GM23338 (cell line): ENCODE data around the gene APBB1. TPM values are rescaled to one million over a fixed set of nuclear protein-coding genes. Genes with fewer than 3 reads are reported as not detected.

Source experiments
- ATAC-seq: fragments of 200-7000 bp; cut with Tn5 transposase; 3 replicates; pipeline ENCODE4 v1.9.1; 2020
- DNase-seq: peaks from one replicate; pipeline ENCODE4 v3.0.0-alpha.2; 2015; ENCODE audit warnings: low spot score
- H2AFZ ChIP-seq: fragments of 200-600 bp; sonication (generic); 2 replicates; pipeline ENCODE4 v1.8.0; 2016; ENCODE audit warnings: antibody characterized with exemption, mild to moderate bottlenecking, moderate library complexity
- H3F3A ChIP-seq: fragments of 200-600 bp; sonication (generic); replicated peaks from 2 replicates; pipeline ENCODE4 v1.8.0; 2017; ENCODE audit warnings: antibody characterized with exemption, mixed run types, low read depth
- H3K27ac ChIP-seq: fragments of 200-600 bp; sonication (generic); 2 replicates; pipeline ENCODE4 v1.6.1; 2016; ENCODE audit warnings: low read depth
- H3K27me3 ChIP-seq: fragments of 200-600 bp; sonication (generic); 2 replicates; pipeline ENCODE4 v1.8.0; 2016; ENCODE audit warnings: mild to moderate bottlenecking, mixed run types, moderate library complexity; ENCODE audit not compliant: insufficient read depth
- H3K36me3 ChIP-seq: fragments of 200-600 bp; sonication (generic); 2 replicates; pipeline ENCODE4 v1.8.0; 2016; ENCODE audit warnings: mild to moderate bottlenecking; ENCODE audit not compliant: insufficient read depth
- H3K4me1 ChIP-seq: fragments of 200-600 bp; sonication (generic); 2 replicates; pipeline ENCODE4 v1.8.0; 2016; ENCODE audit warnings: mild to moderate bottlenecking, moderate library complexity; ENCODE audit not compliant: insufficient read depth
- H3K4me2 ChIP-seq: fragments of 200-600 bp; sonication (generic); 2 replicates; pipeline ENCODE4 v1.7.1; 2017; ENCODE audit warnings: mixed run types
- H3K4me3 ChIP-seq: fragments of 200-600 bp; sonication (generic); 2 replicates; pipeline ENCODE4 v1.6.1; 2016; ENCODE audit warnings: mixed run types
- H3K79me2 ChIP-seq: fragments of 200-600 bp; sonication (generic); replicated peaks from 2 replicates; pipeline ENCODE4 v1.8.0; 2017; ENCODE audit warnings: mild to moderate bottlenecking; ENCODE audit not compliant: insufficient read depth
- H3K9me2 ChIP-seq: fragments of 200-600 bp; sonication (generic); 2 replicates; pipeline ENCODE4 v1.8.0; 2017; ENCODE audit not compliant: insufficient read depth
- H4K20me1 ChIP-seq: fragments of 200-600 bp; sonication (generic); replicated peaks from 2 replicates; pipeline ENCODE4 v1.8.0; 2017; ENCODE audit warnings: mild to moderate bottlenecking; ENCODE audit not compliant: insufficient read depth
- H3K27ac Mint-ChIP-seq: 2 replicates; pipeline ENCODE4 v1.8.0; 2020; ENCODE audit warnings: inconsistent platforms, mild to moderate bottlenecking, moderate library complexity, mixed read lengths
- H3K27me3 Mint-ChIP-seq: 3 replicates; pipeline ENCODE4 v1.8.0; 2022; ENCODE audit warnings: low read depth, mild to moderate bottlenecking, moderate library complexity, mixed read lengths, inconsistent platforms; ENCODE audit not compliant: insufficient read depth, poor library complexity
- H3K36me3 Mint-ChIP-seq: 3 replicates; pipeline ENCODE4 v1.8.0; 2021; ENCODE audit warnings: low read depth, mild to moderate bottlenecking, inconsistent platforms, moderate library complexity, mixed read lengths
- H3K4me1 Mint-ChIP-seq: 3 replicates; pipeline ENCODE4 v1.8.0; 2020; ENCODE audit warnings: mild to moderate bottlenecking, inconsistent platforms, mixed read lengths
- H3K4me3 Mint-ChIP-seq: 3 replicates; pipeline ENCODE4 v1.8.0; 2021; ENCODE audit warnings: moderate library complexity, mild to moderate bottlenecking, inconsistent platforms, mixed read lengths
- H3K9me3 Mint-ChIP-seq: 3 replicates; pipeline ENCODE4 v1.8.0; 2020; ENCODE audit warnings: moderate library complexity, mild to moderate bottlenecking, inconsistent platforms, mixed read lengths
- CREB1 ChIP-seq: fragments of 250-450 bp; sonication (Bioruptor Pico); IDR thresholded peaks from 2 replicates; pipeline ENCODE4 v1.5.0; 2020; ENCODE audit warnings: low read depth, mild to moderate bottlenecking, moderate library complexity
- CTCF ChIP-seq, 2 experiments: fragments of 200-600 bp in 1 of 2; sonication (generic) in 1 of 2; conservative IDR thresholded peaks; 2 replicates each; pipeline versions ENCODE4 v1.5.1 to v1.6.1; 2016 to 2017; ENCODE audit warnings: antibody characterized with exemption in 2 of 2, low read depth in 2 of 2, mild to moderate bottlenecking in 2 of 2, moderate library complexity in 1 of 2
- ETS1 ChIP-seq: IDR thresholded peaks from 2 replicates; pipeline ENCODE4 v1.6.1; 2016; ENCODE audit warnings: antibody characterized with exemption
- EZH2 ChIP-seq: fragments of 200-600 bp; sonication (generic); IDR thresholded peaks from one replicate; pipeline ENCODE4 v1.8.0; 2017; ENCODE audit warnings: antibody characterized with exemption, mild to moderate bottlenecking, low read depth; ENCODE audit not compliant: unreplicated experiment
- EZH2phosphoT487 ChIP-seq: fragments of 200-600 bp; sonication (generic); IDR thresholded peaks from one replicate; pipeline ENCODE4 v1.8.1; 2018; ENCODE audit warnings: antibody characterized with exemption; ENCODE audit not compliant: unreplicated experiment
- JUNB ChIP-seq: IDR thresholded peaks from one replicate; pipeline ENCODE4 v1.6.1; 2016; ENCODE audit warnings: antibody characterized with exemption; ENCODE audit not compliant: unreplicated experiment
- NANOG ChIP-seq: IDR thresholded peaks from 2 replicates; pipeline ENCODE4 v1.6.1; 2016; ENCODE audit warnings: antibody characterized with exemption, borderline replicate concordance
- POLR2AphosphoS5 ChIP-seq: IDR thresholded peaks from 2 replicates; pipeline ENCODE4 v1.6.1; 2016; ENCODE audit warnings: antibody characterized with exemption, low read depth
- STAT1 ChIP-seq: IDR thresholded peaks from one replicate; pipeline ENCODE4 v1.6.1; 2016; ENCODE audit warnings: antibody characterized with exemption; ENCODE audit not compliant: unreplicated experiment
- ZNF114 ChIP-seq: fragments of 250-450 bp; sonication (Bioruptor Pico); IDR thresholded peaks from 2 replicates; pipeline ENCODE4 v1.5.0; 2020; ENCODE audit warnings: mild to moderate bottlenecking, moderate library complexity
- ZNF331 ChIP-seq: fragments of 250-450 bp; sonication (Bioruptor Pico); IDR thresholded peaks from 2 replicates; pipeline ENCODE4 v1.5.0; 2020; ENCODE audit warnings: low read depth, mild to moderate bottlenecking, moderate library complexity
- polyA plus RNA-seq: library from polyadenylated mRNA; unstranded; fragments of >200 nt; fragmentation: Nextera tagmentation; extraction: Ambion mirVana; gene quantifications from 2 replicates; pipeline ENCODE4 v1.2.1, GENCODE V29; 2016
- total RNA-seq: library from RNA; depleted of rRNA; stranded (reverse); fragments of >200 nt; shearing (Covaris generic); gene quantifications from 2 replicates; pipeline ENCODE4 v1.2.3, GENCODE V29; 2014
- TF ChIP-seq, protein P1 (sequence below): IDR thresholded peaks from one replicate; pipeline ENCODE4 v1.6.1; 2018; ENCODE audit warnings: antibody characterized with exemption; ENCODE audit not compliant: unreplicated experiment
- TF ChIP-seq, protein P2 (sequence below): fragments of 250-450 bp; sonication (Bioruptor Pico); IDR thresholded peaks from 2 replicates; pipeline ENCODE4 v1.5.0; 2020; ENCODE audit warnings: mild to moderate bottlenecking, moderate library complexity

APBB1 gene
- total and polyA plus RNA-seq, 2 experiments from 2014 or later, result 10.6 to 24.7 TPM

- Histone ChIP-seq H3K79me2 (no peaks in the 10 kb centered on the region), H3K27me3 (no peaks in the 10 kb centered on the region), H3K4me1 (no peaks in the 10 kb centered on the region), H3K36me3 (no peaks in the 10 kb centered on the region), H3K27ac (no peak overlapping the region), H2AFZ (no peak overlapping the region), H4K20me1 (no peaks in the 10 kb centered on the region), H3K4me2 (no peak overlapping the region), H3K4me3 (no peak overlapping the region), H3F3A (no peaks in the 10 kb centered on the region), H3K9me2 (no peaks in the 10 kb centered on the region)
- Mint-ChIP-seq H3K27me3 (peaks cover 3% of the 10 kb centered on the region), H3K27ac (no peak overlapping the region), H3K36me3 (no peaks in the 10 kb centered on the region), H3K4me3 (no peak overlapping the region), H3K4me1 (peaks cover 4% of the 10 kb centered on the region; the same call in 2 of the 3 replicates), H3K9me3 (no peaks in the 10 kb centered on the region)
- ATAC-seq, result no peak
- DNase-seq, result no peak
- TF ChIP-seq EZH2 (no peak), JUNB (no peak), ZNF331 (no peak), CTCF (conservative IDR thresholded peaks at IDR 0.05; ENCODE audit: low read depth in 2 of 2) (no peak), EZH2phosphoT487 (no peak), STAT1 (no peak), CREB1 (no peak), ZNF114 (no peak), NANOG (no peak), POLR2AphosphoS5 (no peak), ETS1 (no peak)
- TF ChIP-seq, protein P1, sequence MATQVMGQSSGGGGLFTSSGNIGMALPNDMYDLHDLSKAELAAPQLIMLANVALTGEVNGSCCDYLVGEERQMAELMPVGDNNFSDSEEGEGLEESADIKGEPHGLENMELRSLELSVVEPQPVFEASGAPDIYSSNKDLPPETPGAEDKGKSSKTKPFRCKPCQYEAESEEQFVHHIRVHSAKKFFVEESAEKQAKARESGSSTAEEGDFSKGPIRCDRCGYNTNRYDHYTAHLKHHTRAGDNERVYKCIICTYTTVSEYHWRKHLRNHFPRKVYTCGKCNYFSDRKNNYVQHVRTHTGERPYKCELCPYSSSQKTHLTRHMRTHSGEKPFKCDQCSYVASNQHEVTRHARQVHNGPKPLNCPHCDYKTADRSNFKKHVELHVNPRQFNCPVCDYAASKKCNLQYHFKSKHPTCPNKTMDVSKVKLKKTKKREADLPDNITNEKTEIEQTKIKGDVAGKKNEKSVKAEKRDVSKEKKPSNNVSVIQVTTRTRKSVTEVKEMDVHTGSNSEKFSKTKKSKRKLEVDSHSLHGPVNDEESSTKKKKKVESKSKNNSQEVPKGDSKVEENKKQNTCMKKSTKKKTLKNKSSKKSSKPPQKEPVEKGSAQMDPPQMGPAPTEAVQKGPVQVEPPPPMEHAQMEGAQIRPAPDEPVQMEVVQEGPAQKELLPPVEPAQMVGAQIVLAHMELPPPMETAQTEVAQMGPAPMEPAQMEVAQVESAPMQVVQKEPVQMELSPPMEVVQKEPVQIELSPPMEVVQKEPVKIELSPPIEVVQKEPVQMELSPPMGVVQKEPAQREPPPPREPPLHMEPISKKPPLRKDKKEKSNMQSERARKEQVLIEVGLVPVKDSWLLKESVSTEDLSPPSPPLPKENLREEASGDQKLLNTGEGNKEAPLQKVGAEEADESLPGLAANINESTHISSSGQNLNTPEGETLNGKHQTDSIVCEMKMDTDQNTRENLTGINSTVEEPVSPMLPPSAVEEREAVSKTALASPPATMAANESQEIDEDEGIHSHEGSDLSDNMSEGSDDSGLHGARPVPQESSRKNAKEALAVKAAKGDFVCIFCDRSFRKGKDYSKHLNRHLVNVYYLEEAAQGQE, result no peak
- TF ChIP-seq, protein P2, sequence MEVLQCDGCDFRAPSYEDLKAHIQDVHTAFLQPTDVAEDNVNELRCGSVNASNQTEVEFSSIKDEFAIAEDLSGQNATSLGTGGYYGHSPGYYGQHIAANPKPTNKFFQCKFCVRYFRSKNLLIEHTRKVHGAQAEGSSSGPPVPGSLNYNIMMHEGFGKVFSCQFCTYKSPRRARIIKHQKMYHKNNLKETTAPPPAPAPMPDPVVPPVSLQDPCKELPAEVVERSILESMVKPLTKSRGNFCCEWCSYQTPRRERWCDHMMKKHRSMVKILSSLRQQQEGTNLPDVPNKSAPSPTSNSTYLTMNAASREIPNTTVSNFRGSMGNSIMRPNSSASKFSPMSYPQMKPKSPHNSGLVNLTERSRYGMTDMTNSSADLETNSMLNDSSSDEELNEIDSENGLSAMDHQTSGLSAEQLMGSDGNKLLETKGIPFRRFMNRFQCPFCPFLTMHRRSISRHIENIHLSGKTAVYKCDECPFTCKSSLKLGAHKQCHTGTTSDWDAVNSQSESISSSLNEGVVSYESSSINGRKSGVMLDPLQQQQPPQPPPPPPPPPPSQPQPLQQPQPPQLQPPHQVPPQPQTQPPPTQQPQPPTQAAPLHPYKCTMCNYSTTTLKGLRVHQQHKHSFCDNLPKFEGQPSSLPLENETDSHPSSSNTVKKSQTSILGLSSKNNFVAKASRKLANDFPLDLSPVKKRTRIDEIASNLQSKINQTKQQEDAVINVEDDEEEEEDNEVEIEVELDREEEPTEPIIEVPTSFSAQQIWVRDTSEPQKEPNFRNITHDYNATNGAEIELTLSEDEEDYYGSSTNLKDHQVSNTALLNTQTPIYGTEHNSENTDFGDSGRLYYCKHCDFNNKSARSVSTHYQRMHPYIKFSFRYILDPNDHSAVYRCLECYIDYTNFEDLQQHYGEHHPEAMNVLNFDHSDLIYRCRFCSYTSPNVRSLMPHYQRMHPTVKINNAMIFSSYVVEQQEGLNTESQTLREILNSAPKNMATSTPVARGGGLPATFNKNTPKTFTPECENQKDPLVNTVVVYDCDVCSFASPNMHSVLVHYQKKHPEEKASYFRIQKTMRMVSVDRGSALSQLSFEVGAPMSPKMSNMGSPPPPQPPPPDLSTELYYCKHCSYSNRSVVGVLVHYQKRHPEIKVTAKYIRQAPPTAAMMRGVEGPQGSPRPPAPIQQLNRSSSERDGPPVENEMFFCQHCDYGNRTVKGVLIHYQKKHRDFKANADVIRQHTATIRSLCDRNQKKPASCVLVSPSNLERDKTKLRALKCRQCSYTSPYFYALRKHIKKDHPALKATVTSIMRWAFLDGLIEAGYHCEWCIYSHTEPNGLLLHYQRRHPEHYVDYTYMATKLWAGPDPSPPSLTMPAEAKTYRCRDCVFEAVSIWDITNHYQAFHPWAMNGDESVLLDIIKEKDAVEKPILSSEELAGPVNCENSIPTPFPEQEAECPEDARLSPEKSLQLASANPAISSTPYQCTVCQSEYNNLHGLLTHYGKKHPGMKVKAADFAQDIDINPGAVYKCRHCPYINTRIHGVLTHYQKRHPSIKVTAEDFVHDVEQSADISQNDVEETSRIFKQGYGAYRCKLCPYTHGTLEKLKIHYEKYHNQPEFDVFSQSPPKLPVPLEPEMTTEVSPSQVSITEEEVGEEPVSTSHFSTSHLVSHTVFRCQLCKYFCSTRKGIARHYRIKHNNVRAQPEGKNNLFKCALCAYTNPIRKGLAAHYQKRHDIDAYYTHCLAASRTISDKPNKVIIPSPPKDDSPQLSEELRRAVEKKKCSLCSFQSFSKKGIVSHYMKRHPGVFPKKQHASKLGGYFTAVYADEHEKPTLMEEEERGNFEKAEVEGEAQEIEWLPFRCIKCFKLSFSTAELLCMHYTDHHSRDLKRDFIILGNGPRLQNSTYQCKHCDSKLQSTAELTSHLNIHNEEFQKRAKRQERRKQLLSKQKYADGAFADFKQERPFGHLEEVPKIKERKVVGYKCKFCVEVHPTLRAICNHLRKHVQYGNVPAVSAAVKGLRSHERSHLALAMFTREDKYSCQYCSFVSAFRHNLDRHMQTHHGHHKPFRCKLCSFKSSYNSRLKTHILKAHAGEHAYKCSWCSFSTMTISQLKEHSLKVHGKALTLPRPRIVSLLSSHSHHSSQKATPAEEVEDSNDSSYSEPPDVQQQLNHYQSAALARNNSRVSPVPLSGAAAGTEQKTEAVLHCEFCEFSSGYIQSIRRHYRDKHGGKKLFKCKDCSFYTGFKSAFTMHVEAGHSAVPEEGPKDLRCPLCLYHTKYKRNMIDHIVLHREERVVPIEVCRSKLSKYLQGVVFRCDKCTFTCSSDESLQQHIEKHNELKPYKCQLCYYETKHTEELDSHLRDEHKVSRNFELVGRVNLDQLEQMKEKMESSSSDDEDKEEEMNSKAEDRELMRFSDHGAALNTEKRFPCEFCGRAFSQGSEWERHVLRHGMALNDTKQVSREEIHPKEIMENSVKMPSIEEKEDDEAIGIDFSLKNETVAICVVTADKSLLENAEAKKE, result no peak
These were observed 56.6 kb downstream of the APBB1 start for GRCh38 chr11:6362185-6362872.
